H4 (cell line): ENCODE results near the gene CTSH. TPM values are rescaled to one million over a fixed set of nuclear protein-coding genes. Genes with fewer than 3 reads are reported as not detected.
A peak's percentile ranks its signal among the peaks of the same experiment; 100 is the strongest.
"Not testable (repeated sequence)": the region's sequence is repeated elsewhere in the genome, so short reads cannot be mapped to it uniquely, and the experiment has no call there.

ENCODE experiments used
- DNase-seq: peaks from one replicate; pipeline ENCODE4 v3.0.0-alpha.2; 2015; ENCODE audit warnings: low spot score
- total RNA-seq: library from RNA; depleted of rRNA; stranded (reverse); fragments of >200 nt; shearing (Covaris generic); gene quantifications from 2 replicates; pipeline ENCODE4 v1.2.3, GENCODE V29; 2014

CTSH gene
- total RNA-seq, 1 experiment from 2014 or later = 39.9 TPM

GRCh38 chr15:78922527-78922926 is 22.3 kb downstream of the CTSH start:
- DNase-seq = no peak

- no peak for DNase-seq
Observed at GRCh38 chr15:78921940-78922339, 22.9 kb downstream of the CTSH start.

- DNase-seq = no peak
Observed at GRCh38 chr15:78921517-78921916, 23.3 kb downstream of the CTSH start.

GRCh38 chr15:78917888-78918287 is 27.0 kb downstream of the CTSH start:
- DNase-seq = no peak

- no peak for DNase-seq
Observed at GRCh38 chr15:78916088-78916487, 28.8 kb downstream of the CTSH start.

- no peak for DNase-seq
Observed at GRCh38 chr15:78915341-78916087, 29.3 kb downstream of the CTSH start.

GRCh38 chr15:78914027-78914764 is 30.6 kb downstream of the CTSH start:
- no peak for DNase-seq

GRCh38 chr15:78913012-78913411 is 31.8 kb downstream of the CTSH start:
- no peak for DNase-seq

GRCh38 chr15:78912316-78912715 is 32.5 kb downstream of the CTSH start:
- no peak for DNase-seq

- DNase-seq = no peak
Observed at GRCh38 chr15:78910271-78910670, 34.6 kb downstream of the CTSH start.

GRCh38 chr15:78909791-78910228 is 35.0 kb downstream of the CTSH start:
- no peak for DNase-seq

- DNase-seq = no peak
Observed at GRCh38 chr15:78909160-78909695, 35.6 kb downstream of the CTSH start.

- no peak for DNase-seq
Observed at GRCh38 chr15:78907577-78907976, 37.3 kb downstream of the CTSH start.

GRCh38 chr15:78906316-78906620 is 38.6 kb downstream of the CTSH start:
- peak; percentile 42 for DNase-seq

- no peak for DNase-seq
Observed at GRCh38 chr15:78904599-78905358, 40.1 kb downstream of the CTSH start.

- not testable (repeated sequence) for DNase-seq
Observed at GRCh38 chr15:78902281-78903032, 42.4 kb downstream of the CTSH start.

GRCh38 chr15:78900819-78901533 is 43.9 kb downstream of the CTSH start:
- not testable (repeated sequence) for DNase-seq

- no peak for DNase-seq
Observed at GRCh38 chr15:78898540-78898939, 46.3 kb downstream of the CTSH start.

- DNase-seq = no peak
Observed at GRCh38 chr15:78895471-78895870, 49.4 kb downstream of the CTSH start.

GRCh38 chr15:78893538-78893937 is 51.3 kb downstream of the CTSH start:
- no peak for DNase-seq

- DNase-seq = no peak
Observed at GRCh38 chr15:78889000-78889399, 55.8 kb downstream of the CTSH start.
